Forelimb muscle (tissue), 1 donor: Measurements from ENCODE around the gene UBFD1. TPM values are rescaled to one million over a fixed set of nuclear protein-coding genes. Genes with fewer than 3 reads are reported as not detected.
"Not testable (repeated sequence)": the region's sequence is repeated elsewhere in the genome, so short reads cannot be mapped to it uniquely, and the experiment has no call there.

Source experiments
- DNase-seq: peaks from one replicate; pipeline ENCODE4 v3.0.0-alpha.2; 2013; ENCODE audit warnings: low read depth
- polyA plus RNA-seq: library from polyadenylated mRNA; unstranded; fragments of 120-200 nt; gene quantifications from one replicate; pipeline ENCODE4 v1.2.1, GENCODE V29; 2013; ENCODE audit not compliant: insufficient read length

Gene UBFD1
- polyA plus RNA-seq, 1 donor = 64.8 TPM

DNA sequence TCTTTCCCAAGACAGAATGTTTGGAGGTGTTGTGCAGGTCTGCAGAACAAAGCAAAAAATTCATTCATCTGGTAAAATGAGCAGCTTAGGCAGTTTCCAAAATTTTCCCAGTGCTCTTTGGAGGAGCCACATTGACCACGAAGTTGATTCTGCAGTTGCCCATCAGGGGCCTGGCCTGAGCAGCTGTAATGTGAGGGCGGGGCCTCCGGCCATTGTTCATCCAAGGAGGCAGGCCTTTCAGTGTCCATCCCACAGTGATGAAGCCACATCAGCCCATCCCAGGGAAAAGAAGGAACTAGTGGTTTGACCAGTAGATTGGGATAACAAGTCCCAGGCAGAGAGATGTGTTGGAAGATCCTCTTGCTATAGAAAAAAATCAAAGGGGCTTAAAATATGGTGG lies 10.1 kb downstream of the UBFD1 start:
- no peak for DNase-seq

DNA sequence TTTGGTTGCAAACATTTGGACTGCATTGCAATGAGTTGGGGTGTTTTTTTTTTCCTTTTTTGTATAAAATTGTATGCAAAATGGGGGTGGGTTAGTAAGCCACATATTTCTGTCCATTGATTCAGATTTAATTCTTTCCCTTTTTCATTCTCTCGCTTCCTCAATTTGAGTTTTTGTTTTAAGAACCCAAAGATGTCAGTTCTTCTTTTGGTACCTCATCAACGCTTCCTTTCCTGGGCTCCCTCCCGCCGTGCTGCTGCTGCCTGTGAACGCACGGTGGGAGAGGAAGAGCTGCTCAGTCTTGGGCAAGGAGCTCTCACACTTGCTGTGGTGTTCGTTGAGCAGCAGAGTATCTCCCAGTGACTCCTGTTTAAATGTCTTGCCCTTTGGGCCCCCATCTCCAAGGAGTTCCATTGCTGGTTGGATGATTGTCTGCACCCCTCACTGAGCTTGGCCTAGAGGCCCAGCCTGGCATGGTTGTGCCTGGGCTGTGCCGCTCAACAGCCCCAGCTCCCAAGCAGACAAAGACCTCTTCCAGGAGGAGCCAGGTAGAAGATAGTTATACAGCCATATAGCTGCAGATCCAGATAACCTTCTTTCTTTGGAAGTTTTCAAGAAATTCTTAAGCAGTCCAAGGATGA lies 13.6 kb downstream of the UBFD1 start:
- DNase-seq = no peak

DNA sequence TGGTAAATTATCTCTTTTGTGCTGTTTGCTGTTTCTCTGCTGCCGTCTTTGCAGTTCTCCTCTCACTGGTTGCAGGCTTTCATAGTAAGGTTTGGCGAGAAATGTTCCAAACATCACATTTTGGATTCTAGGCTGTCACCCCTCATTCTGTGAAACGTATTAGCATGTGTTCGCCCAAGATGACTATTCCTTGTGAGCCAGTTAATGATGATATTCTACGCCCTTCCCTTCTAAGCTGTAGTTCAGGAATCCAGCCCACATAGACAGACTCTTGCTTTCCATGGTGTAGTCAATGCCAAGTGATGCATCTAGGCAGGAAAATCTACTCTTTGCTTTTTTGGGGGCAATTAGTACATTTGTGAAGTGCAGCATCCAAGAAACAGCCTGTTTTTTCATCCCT lies 14.4 kb downstream of the UBFD1 start:
- DNase-seq = no peak

DNA sequence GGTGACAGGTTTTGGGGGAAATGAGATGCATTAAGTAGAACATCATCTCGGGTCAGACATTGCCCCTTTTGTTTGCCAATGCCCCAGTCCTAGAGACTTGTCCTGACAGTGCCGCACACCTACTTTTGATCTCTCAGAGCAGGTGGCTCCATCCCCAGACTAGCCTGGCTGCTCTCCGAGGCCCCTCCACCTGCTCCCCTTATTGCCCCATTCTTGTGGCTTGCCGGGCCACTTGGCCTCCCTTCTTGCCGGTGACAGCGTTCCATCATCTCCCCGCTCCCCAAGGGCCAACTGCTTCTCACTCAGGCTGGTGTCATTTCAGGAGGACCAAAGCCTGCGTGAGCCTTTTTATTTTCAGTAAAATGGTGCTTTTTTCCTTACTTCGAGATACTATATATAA lies 14.9 kb downstream of the UBFD1 start:
- no peak for DNase-seq

DNA sequence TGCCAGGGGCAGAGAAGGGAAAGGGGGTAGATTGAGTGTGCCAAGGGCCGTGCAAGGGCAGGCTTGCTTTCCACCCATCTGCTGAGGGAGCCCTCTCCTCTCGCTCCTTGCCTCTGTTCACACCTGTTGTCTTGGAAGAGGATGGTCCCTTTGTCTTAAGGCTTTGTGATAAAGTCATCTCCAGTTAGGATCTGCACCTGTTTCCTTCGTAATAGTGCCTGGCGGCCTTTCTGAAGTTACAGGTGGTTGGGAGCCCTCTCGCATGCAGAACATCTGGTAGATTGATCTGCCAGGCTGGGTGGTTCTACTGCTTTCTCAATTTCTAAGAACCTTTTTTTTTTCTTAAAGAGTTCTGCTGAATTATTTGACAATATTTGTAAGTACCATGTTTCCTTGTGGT lies 16.3 kb downstream of the UBFD1 start:
- DNase-seq = no peak

DNA sequence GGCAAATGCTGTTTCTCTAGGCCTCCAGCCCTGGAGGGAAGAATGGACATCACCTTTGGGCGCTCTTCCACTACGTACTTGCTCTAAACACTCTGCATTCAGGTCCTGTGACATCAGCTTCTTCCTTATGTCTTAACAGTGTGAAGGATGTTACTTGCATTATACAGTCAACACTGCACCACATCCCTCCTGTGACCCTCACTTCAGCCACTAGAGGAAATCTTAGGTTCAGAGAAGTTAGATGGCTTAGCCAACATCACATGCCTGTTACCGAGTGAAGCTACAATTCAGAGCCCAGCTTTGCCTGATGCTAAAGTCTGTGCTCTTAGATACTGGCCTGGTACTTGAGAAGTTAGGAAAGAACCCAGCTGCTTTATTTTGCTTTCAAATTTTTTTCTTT lies 18.3 kb downstream of the UBFD1 start:
- DNase-seq = no peak

DNA sequence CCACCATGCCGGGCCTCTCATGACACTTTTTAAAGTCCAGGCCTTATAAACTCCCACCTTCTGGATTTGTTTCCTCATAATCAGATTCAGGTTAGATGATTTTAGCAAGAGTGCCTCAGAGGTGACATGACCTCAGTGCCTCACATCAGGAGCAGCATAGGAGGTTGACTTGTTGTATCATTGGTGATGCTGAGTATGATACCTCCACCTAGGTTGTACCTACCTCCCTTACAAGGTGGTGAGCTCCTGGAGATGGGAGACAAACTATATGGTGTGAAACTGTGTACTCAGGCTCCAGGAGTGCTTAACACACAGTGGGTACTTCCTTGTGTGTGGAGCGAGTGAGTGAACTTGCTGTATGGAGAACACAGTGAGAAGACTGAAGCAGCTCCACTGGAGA lies 20.0 kb downstream of the UBFD1 start:
- no peak for DNase-seq

DNA sequence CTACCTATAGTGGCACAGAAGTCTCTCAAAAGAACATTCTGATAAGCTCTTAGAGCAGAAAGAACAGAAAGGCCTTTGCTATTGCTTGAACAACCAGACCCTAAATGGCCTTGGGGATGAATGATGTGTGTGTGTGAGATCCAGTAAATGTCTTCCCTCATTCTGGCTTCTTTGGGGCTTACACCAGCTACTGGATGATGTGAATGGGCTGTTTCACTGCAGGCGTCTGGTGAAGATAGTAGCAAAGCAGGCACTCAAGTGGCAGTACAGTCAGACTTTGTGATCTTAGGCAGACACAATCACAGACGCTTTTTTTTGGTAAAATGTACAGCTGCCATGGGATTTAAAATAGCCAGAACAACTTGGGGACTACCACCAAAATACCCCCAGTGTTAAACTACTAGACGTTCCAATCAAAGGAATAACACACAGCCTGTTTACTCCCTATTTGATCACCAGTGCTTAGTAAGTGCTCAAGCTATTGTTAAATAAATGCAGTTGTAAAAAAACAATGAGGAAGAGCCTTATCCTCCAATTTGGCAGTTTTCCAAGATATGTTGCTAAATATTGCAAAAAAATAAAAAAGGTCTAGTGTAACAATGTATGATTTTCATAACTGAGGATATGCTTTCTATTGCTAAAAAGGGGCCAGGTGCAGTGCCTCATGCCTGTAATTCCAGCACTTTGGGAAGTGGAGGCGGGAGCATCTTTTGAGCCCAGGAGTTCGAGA lies 20.7 kb downstream of the UBFD1 start:
- DNase-seq = no peak

DNA sequence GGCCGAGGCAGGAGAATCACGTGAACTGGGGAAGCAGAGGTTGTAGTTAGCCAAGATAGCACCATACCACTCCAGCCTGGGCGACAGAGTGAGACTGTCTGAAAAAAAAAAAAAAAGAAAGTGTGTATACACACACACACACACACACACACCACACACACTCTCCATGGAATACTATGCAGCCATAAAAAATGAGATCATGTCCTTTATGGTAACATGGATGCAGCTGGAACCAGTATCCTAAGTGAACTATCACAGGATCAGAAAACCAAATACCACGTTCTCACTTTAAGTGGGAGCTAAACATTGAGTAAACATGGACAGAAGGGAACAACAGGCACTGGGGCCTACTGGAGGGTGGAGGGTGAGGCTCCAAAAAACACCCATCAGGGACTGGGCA lies 21.8 kb downstream of the UBFD1 start:
- no peak for DNase-seq

DNA sequence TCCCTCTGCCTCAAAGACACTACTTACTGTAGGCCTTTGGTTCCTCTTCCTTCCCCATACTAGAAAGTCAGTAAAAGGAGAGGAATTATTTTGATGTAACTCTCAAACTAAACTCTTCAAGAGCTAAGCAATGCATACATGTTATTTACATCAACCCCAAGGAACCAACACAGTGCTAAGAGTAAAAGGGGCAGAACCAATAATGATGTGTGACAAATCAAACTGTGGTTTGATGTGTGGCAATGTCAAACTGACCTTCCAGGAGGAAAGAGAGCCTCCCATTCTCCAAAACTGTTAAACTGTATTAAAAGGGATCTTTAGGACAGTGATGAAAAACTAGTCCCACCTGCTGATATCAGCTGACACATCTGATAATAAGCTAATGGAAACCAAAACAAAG lies 22.9 kb downstream of the UBFD1 start:
- no peak for DNase-seq

DNA sequence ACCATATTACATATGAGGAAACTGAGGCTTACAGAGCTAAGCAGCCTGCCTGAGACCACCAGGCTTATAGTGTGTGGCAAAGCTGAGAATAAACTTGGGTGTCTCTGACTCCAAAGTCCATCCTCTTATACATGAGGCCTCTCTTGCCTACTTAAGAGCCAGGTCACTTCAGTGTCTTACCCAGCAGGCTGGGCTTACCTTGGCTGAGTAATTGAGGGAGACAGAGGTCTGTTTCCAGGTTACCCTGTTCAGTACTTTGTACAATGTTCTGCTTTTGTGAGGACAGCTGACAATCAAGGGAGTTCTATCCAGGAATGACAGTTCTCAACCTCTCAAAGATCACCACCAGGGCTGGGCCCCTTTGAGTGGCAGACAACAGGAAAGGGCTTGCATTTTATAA lies 24.2 kb downstream of the UBFD1 start:
- no peak for DNase-seq

DNA sequence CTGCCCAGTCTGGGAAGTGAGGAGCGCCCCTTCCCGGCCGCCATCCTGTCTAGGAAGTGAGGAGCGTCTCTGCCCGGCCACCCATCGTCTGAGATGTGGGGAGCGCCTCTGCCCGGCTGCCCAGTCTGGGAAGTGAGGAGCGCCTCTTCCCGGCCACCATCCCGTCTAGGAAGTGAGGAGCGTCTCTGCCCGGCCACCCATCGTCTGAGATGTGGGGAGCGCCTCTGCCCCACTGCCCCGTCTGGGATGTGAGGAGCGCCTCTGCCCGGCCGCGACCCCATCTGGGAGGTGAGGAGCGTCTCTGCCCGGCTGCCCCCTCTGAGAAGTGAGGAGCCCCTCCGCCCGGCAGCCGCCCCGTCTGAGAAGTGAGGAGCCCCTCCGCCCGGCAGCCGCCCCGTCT lies 25.7 kb downstream of the UBFD1 start:
- not testable (repeated sequence) for DNase-seq

DNA sequence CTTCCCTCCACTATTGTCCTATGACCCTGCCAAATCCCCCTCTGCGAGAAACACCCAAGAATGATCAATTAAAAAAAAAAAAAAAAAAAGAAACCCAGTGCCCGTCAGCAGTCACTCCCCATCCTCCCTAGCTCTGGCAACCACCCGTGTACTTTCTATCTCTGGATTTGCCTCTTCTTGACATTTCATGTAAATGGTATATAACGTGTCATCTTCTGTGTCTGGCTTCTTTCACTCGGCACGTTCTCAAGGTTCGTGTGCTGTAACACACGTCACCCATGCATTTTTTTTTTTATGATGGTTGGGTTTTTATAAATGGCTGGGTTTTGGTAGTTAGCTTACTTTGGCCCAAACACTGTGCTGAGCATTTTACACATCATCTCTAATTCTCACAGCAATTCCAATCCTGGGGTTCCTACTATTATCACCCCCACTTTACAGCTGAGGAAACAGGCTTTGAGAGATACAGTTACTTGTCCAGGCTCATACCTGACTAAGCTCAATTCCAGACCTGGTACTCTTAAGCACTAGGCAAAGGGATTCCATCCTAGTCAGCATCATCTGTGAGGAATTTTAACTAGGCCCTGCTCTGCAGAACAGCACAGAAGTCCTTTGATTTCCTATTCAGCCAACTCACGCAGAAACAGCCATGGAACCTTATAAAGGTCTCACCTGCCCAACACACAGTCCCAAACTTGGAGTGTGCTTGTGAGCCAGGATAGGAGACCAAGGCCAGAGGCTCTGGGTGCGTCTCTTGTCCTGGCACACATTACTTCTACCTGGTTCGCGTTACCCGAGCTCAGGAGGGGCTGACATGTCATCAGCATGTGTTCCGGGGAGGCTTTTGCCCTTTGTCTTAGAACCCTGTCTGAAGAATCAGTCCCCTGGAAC lies 26.9 kb downstream of the UBFD1 start:
- DNase-seq = no peak

DNA sequence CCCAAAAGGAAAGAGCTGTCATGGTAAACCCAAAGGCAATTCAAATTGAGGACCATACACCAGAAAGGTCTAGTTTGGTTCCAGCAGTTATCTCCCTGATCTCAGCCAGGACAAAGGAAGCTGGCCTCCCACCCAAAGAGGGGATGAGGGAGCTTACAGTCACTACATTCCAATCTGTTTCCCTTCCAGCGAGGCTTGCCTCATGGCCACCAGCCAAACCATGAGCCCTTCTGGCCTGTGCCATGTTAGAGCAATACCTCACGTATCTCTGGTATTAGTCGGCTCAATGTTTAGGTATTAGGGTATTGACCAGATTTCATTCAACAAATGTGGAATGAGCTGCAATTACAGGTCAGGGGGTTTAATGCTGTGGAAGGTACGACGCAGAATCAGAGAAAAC lies 30.2 kb downstream of the UBFD1 start:
- DNase-seq = no peak

DNA sequence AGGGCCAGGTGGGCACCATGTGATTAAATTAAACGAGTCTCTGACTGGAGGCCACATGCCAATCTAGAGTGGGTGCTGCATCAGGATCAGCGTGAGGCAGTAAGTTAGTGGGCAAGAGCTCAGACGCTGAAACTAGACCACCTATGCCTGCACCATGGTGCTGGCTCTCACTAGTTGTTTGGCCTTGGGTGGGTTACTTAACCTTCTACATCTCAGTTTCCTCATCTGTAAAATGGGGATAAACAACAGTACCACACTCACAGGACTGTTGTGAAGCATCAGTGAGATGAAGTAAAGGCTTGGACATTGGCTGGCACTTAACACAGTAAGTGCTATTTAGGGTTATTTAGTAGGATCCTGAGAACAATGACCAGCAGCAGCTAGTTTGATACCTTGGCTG lies 32.7 kb downstream of the UBFD1 start:
- DNase-seq = no peak

DNA sequence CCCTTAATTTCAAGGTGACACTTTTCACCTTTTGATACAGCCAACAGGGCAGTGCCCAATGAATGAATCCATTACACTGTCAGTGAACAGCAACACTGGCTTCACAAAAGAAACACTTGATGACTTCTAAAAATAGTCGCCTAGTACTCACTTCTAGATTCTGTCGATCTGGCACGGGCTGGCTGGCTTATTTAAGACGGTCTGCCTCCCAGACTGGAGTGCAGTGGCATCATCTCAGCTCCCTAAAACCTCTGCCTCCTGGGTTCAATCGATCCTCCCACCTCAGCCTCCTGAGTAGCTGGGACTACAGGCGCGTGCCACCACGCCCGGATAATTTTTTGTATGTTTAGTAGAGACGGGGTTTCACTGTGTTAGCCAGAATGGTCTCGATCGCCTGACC lies 36.7 kb downstream of the UBFD1 start:
- no peak for DNase-seq

DNA sequence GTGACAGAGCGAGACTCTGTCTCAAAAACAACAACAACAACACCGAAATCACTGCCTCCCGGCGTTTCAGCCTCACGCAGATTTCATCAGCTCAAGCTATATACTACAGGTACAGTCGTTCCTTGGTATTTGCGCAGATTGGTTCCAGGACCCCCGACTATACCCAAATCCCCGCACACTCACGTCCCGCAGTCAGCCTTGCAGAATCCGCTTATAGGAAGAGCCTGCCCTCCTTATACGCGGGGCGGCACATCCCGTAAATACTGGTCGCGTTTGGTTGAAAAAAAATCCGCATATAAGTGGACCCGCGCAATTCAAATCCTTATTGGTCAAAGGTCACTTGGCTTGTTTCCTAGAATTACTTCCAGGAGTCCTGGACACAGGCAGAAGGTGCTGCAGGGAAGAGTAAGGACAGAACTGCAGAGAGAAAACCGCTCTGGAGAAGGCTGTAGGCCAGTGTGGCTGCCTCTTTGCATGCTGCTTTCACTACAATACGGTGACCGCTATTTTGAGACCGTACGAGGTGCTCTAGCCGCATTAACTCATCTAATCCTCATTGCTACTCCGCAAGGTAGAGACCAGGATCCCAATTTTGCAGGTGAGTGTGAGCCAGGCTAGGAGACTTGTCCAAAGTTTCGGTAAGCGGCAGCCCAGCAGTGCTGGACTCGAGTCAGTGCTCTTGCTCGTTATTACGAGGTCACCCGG lies 37.9 kb downstream of the UBFD1 start:
- no peak for DNase-seq

DNA sequence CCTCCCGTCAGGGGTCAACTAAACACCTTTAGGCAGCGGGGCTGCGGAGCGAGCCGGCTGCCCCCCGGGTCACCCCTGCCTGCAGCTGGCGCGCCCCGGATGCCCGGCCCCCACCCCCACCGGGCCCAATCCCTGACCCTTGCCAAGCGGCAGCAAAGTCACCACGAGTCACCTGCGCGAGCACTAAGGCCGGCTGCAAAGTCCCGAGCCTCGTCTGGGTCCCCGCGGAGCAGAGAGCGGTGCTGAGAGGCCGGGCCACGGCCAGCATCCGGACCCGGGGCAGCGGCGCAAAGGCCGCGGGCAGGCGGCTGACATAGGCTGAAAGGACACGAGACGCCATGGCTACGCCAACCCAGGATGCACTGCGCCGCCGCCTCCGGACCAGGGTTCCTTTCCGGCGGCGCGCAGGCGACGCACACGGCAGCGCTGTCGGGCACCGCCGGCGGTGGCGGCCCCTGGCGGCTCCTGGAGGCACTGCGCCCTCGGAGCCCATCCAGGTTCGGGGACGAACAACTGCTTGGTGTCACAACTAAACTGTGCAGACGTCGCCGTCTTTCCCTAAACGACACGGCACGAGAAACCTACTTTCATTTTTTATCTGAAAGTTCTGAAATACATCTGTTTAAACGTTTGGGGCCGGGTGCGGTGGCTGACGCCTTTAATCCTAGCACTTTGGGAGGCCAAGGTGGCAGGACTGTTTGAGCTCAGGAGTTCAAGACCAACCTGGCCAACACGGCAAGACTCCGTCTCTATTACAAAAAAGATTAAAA lies 38.6 kb downstream of the UBFD1 start, which contains the start of gene NDUFAB1:
Gene NDUFAB1 (minus strand): TSS at position 366 of the 770 bp plus-strand sequence. CDS start 26 bp downstream, at position 340.
- peak; percentile 79 for DNase-seq

DNA sequence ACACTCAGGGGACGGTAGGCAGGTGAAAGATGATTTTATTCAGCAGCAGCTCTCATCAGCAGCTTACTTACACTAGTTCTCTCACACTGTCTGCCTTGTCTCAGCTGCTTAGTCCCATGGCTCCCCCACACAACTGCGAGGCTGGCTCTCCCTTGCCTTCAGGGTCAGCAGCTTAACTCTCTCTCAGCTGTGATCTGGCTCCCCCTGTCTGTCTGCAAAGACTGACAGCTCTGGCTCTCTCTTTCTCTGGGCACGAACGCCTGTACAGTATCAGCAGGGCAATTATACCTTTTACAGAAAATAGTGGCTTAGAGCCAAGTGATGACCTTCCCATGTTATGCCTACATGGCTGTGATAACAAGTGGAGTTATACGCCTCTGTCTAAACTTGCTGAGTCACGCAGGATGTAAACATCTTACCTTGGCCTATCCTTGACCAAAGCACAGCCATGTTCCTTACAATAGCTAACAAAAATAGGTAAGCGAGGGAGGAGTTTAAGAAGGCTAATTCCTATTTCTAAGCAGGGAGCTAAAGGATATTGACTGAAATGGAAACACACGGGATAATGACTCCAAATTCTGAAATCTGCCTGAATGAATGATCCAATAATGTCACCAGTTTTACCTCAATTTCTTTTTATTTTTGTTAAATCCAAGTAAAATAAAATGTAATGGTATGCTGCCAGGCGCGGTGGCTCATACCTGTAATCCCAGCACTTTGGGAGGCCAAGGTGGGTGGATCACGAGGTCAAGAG lies 39.7 kb downstream of the UBFD1 start:
- no peak for DNase-seq

DNA sequence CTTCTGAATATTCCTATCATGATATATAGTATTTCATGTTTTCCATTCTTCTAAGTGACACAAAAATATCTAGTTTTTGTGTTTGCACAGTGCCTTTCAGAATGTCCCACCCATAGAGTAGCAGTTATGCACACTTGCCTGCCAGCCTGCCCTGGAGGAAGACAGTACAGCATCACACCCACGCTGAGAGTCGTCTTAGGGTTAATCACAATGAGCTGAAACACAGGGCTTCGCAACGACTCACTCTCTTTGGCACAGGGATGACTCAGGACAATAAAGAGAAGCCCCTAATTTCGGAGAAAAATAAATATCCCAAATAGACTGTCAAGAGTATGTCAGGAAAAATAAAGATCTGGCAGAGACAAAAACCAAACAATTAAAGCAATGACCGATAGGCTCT lies 50.2 kb downstream of the UBFD1 start:
- DNase-seq = no peak
